ENCODE measurements around the gene PCCA. TPM values are rescaled to one million over a fixed set of nuclear protein-coding genes. Genes with fewer than 3 reads are reported as not detected.

PCCA gene
- polyA plus RNA-seq, 3 donors from 2014 or later, result 7.9 to 14.0 (median 11.4) TPM

DNA sequence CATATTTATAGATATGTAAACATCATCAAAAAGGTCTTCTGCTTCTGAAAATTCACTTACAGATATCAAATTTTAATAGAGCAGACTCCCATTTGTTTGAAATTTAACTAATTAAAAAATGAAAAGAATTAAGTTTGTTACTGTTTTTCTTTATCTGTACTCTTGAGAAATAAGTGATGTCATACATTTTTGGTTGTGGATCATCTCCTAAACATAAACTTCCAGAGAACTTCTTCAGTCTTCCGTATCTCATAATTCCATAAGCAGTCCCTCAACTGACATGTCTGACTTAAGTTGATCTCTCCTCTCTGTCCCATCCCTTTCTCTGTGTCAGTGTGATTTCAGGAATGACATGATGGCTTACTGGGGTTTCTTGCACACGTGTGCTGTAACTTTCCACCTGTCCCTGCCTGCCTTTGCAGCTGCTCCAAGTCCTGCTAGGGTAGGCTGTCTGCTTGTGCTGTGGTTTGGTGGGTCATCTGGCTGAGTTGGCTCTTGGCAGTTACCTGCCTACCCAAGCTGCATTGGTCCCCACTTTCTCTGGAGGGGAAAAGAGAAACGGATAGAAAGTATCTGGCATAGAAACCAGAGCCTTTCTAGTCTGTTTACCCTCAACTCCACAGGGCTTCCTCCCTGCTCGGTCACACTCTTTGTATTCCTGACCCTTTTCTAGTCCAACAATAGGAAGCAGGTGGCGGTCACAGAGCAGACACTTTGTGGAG lies 372.6 kb downstream of the PCCA start:
- Mint-ChIP-seq H3K27ac (no peak overlapping the region), H3K9me3 (peaks cover 0 to 4% (median 0%) of the 10 kb centered on the region in 6 donors)

GRCh38 chr13:100464006-100464405 lies 375.1 kb downstream of the PCCA start:
- no peak for DNase-seq
- H3K36me3 Mint-ChIP-seq, result peaks cover 0 to 7% (median 3%) of the 10 kb centered on the region in 3 donors
- H3K27me3 Mint-ChIP-seq (ENCODE audit: low read depth in 3 of 3), result peaks cover 0 to 7% (median 4%) of the 10 kb centered on the region in 3 donors
- no peak overlapping the region for H3K27ac Mint-ChIP-seq
- no peak overlapping the region for H3K4me3 Mint-ChIP-seq
- H3K4me1 Mint-ChIP-seq, result peaks cover 22% of the 10 kb centered on the region in 2 donors
- peaks cover 0 to 4% (median 0%) of the 10 kb centered on the region in 6 donors for H3K9me3 Mint-ChIP-seq

More for the DNA sequence above, 372.6 kb downstream of the PCCA start:
- no peak overlapping the region for H3K4me3 Mint-ChIP-seq
- no peak for DNase-seq
- H3K27me3 Mint-ChIP-seq (ENCODE audit: low read depth in 3 of 3), result peaks cover 0 to 6% (median 3%) of the 10 kb centered on the region in 3 donors
- H3K36me3 Mint-ChIP-seq, result peaks cover 0 to 8% (median 5%) of the 10 kb centered on the region in 3 donors
- H3K4me1 Mint-ChIP-seq, result peaks cover 17 to 22% of the 10 kb centered on the region in 2 donors

GRCh38 chr13:100465558-100465957 lies 376.7 kb downstream of the PCCA start:
- H3K4me3 Mint-ChIP-seq, result no peak overlapping the region
- DNase-seq, result no peak
- H3K9me3 Mint-ChIP-seq, result no peaks in the 10 kb centered on the region
- peaks cover 22 to 25% of the 10 kb centered on the region in 2 donors for H3K4me1 Mint-ChIP-seq
- H3K27ac Mint-ChIP-seq, result no peak overlapping the region
- peaks cover 0 to 7% (median 0%) of the 10 kb centered on the region in 3 donors for H3K27me3 Mint-ChIP-seq (ENCODE audit: low read depth in 3 of 3)
- H3K36me3 Mint-ChIP-seq, result peaks cover 0 to 7% (median 5%) of the 10 kb centered on the region in 3 donors

- Mint-ChIP-seq H3K9me3 (no peaks in the 10 kb centered on the region), H3K36me3 (peaks cover 0 to 5% (median 4%) of the 10 kb centered on the region in 3 donors), H3K4me3 (peak overlapping the region in 1 of 5 donors; percentile 16), H3K27ac (peak overlapping the region in 2 of 6 donors; percentile 53 to 87), H3K27me3 (ENCODE audit: low read depth in 3 of 3) (peaks cover 0 to 4% (median 2%) of the 10 kb centered on the region in 3 donors), H3K4me1 (peaks cover 6 to 13% of the 10 kb centered on the region in 2 donors)
- DNase-seq, result no peak
These were observed 382.1 kb downstream of the PCCA start for GRCh38 chr13:100470866-100471505.

DNA sequence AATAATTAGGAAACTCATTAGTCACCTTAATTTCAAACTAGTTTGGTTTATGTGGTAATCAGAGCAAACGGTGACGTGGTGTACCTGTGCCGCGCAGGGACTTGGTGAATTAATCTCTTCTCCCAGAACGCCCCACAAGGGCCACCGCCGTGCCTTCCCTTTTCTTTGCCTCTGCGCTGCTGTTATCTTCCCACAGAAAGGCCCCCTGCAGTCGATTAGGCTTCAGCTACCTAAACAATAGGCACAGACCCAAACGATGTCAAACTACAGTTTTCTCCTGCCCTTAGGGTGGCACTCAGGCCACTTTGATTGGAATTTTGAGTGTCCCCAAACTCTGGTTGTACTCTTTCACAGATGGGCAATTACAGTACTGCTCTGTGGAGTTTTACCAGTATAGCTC lies 384.2 kb downstream of the PCCA start:
- H3K4me3 Mint-ChIP-seq, result no peak overlapping the region
- no peak overlapping the region for H3K27ac Mint-ChIP-seq
- peaks cover 0 to 5% (median 4%) of the 10 kb centered on the region in 3 donors for H3K36me3 Mint-ChIP-seq
- DNase-seq, result no peak
- H3K27me3 Mint-ChIP-seq (ENCODE audit: low read depth in 3 of 3), result peaks cover 0 to 4% (median 2%) of the 10 kb centered on the region in 3 donors
- H3K4me1 Mint-ChIP-seq, result peaks cover 6 to 13% of the 10 kb centered on the region in 2 donors
- no peaks in the 10 kb centered on the region for H3K9me3 Mint-ChIP-seq

DNA sequence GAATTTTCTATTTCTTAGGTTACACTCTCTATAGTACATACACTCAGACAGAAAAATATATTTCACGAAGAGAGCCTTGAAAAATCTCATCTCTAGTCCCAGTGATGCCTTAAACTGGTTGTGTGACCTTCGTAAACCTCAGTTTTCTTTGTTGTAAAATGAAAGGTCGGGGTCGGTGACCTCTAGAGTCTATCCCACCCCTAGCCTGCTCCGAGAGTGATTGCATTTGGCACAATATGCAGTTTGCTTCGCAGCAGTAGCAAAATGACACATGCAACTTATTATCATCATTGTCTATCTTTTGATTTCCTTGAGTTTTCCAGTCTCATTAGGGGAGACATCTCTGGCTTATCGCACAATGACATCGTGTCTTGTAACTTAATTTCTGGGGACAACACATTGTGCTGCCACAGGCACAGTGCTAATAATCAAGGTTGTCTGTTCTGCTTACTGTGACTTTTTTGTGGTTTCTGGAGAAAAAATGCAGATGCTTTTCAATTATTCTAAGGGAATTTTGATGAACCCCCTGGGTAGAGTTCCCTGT lies 384.7 kb downstream of the PCCA start:
- peaks cover 6 to 9% of the 10 kb centered on the region in 2 donors for H3K4me1 Mint-ChIP-seq
- no peak overlapping the region for H3K4me3 Mint-ChIP-seq
- peaks cover 0 to 3% (median 2%) of the 10 kb centered on the region in 3 donors for H3K27me3 Mint-ChIP-seq (ENCODE audit: low read depth in 3 of 3)
- no peaks in the 10 kb centered on the region for H3K9me3 Mint-ChIP-seq
- DNase-seq, result no peak
- no peak overlapping the region for H3K27ac Mint-ChIP-seq
- H3K36me3 Mint-ChIP-seq, result peaks cover 0 to 5% (median 4%) of the 10 kb centered on the region in 3 donors

DNA sequence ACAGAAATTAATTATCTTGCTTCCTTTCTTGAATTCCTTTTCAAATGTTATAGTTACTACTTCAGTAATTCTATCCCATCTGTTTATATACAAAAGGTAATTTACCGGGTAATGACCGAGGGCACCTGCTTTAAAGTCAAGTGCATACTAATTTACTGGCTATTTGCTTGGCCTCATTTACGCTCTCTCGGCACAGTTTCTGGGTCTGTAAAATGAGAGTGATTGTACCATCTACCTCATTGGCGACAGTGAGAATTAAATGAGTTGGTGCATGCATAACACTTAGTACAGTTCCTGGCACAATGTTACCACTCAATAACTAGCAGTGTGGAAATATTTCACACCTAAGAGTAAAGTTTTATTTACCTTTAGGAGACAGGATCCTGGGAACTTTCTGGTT lies 388.1 kb downstream of the PCCA start:
- Mint-ChIP-seq H3K27ac (no peak overlapping the region), H3K4me3 (no peak overlapping the region), H3K36me3 (no peaks in the 10 kb centered on the region), H3K4me1 (peaks cover 1 to 3% of the 10 kb centered on the region in 2 donors), H3K27me3 (ENCODE audit: low read depth in 3 of 3) (peaks cover 0 to 2% (median 0%) of the 10 kb centered on the region in 3 donors), H3K9me3 (no peaks in the 10 kb centered on the region)
- no peak for DNase-seq

GRCh38 chr13:100478107-100478809 lies 389.4 kb downstream of the PCCA start:
- H3K9me3 Mint-ChIP-seq, result no peaks in the 10 kb centered on the region
- no peak for DNase-seq
- no peaks in the 10 kb centered on the region for H3K27me3 Mint-ChIP-seq (ENCODE audit: low read depth in 3 of 3)
- H3K27ac Mint-ChIP-seq, result no peak overlapping the region
- no peak overlapping the region for H3K4me3 Mint-ChIP-seq
- H3K4me1 Mint-ChIP-seq, result peaks cover 6 to 12% of the 10 kb centered on the region in 2 donors
- H3K36me3 Mint-ChIP-seq, result no peaks in the 10 kb centered on the region

- Mint-ChIP-seq H3K4me3 (no peak overlapping the region), H3K36me3 (no peaks in the 10 kb centered on the region), H3K4me1 (peaks cover 30 to 36% of the 10 kb centered on the region in 2 donors), H3K9me3 (no peaks in the 10 kb centered on the region), H3K27me3 (ENCODE audit: low read depth in 3 of 3) (no peaks in the 10 kb centered on the region), H3K27ac (peak overlapping the region in 1 of 6 donors; percentile 6)
- no peak for DNase-seq
These were observed 391.8 kb downstream of the PCCA start for GRCh38 chr13:100480676-100481075.

GRCh38 chr13:100483139-100483538 lies 394.2 kb downstream of the PCCA start:
- Mint-ChIP-seq H3K27me3 (ENCODE audit: low read depth in 3 of 3) (no peaks in the 10 kb centered on the region), H3K4me3 (peak overlapping the region in 4 of 5 donors; percentile 65 to 77 (median 72)), H3K27ac (peak overlapping the region; percentile 78 to 94 (median 87)), H3K36me3 (no peaks in the 10 kb centered on the region), H3K9me3 (no peaks in the 10 kb centered on the region), H3K4me1 (peaks cover 45 to 53% of the 10 kb centered on the region in 2 donors)
- DNase-seq, result no peak

DNA sequence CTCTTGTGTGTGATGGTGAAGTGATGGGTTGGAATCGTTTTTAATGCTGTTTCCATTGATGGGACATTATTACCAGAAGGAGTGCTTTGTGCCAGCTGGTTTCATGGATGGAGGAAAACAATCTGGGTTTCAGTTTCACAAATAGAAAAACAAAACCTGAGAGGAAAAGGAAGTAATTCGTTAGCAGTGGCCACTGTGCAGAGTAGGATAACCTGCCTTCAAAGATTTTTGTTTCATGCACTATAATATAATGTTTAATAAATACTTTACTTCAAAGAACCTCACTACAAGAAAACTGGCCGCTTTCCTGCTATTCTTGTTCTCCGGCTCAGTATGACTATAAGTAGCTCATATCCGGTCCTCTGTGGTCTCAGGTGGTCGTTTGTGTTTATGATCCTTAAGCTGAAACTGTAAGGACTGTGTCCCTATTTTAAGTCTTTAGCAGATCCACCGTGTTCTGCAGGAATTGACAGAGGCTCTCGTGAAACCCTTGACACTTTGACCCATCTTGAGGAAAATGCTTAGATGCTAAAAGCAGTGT lies 395.0 kb downstream of the PCCA start:
- Mint-ChIP-seq H3K4me3 (peak overlapping the region; percentile 65 to 77 (median 73)), H3K9me3 (no peaks in the 10 kb centered on the region), H3K27ac (peak overlapping the region; percentile 78 to 94 (median 87)), H3K4me1 (peaks cover 45 to 53% of the 10 kb centered on the region in 2 donors), H3K36me3 (no peaks in the 10 kb centered on the region), H3K27me3 (ENCODE audit: low read depth in 3 of 3) (no peaks in the 10 kb centered on the region)
- peak in 1 of 3 donors; percentile 12 for DNase-seq

DNA sequence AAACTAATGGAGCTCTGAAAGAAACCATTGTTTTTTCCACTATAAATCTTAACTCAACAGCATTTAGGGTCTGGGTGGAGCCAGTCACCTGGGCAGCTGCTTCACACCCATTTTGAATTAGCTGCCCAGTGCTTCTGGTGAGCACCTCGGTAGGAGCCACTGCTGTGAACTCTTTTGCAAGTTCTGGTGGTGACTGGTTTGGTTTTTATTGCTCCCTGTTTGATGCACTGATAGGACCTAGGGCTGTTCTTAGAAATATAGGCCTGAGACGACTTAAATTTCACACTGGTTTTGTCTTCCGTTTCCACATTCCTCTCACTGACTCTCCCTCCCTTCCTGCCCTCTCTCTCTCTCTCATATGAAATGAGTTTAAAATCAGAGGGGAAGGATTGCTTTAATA lies 395.8 kb downstream of the PCCA start:
- peak overlapping the region; percentile 78 to 94 (median 87) for H3K27ac Mint-ChIP-seq
- H3K4me1 Mint-ChIP-seq, result peaks cover 45 to 57% of the 10 kb centered on the region in 2 donors
- H3K4me3 Mint-ChIP-seq, result peak overlapping the region; percentile 65 to 77 (median 73)
- no peaks in the 10 kb centered on the region for H3K9me3 Mint-ChIP-seq
- H3K27me3 Mint-ChIP-seq (ENCODE audit: low read depth in 3 of 3), result no peaks in the 10 kb centered on the region
- DNase-seq, result peak; percentile 24 to 36 (median 27)
- H3K36me3 Mint-ChIP-seq, result no peaks in the 10 kb centered on the region

DNA sequence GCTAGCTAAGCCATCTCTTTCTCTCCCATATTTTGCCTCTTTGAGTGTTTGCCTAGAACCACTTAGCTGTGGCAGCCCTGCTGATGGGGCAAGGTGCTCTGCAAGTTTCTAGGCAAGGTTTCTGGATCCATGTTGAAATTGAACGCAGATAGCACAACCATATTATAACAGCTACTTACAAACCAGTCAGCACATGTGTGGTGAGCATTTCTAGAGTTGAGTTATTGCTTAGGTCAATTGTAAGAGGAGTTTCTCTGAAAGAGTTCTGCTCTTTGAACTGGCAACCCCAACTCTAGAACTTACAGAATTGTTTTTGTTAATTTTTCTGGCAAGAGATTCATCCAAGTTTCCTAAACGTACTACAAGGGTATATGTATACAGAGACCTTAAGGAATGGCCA lies 396.4 kb downstream of the PCCA start:
- H3K27me3 Mint-ChIP-seq (ENCODE audit: low read depth in 3 of 3), result no peaks in the 10 kb centered on the region
- peak overlapping the region; percentile 39 to 77 (median 71) for H3K4me3 Mint-ChIP-seq
- H3K36me3 Mint-ChIP-seq, result no peaks in the 10 kb centered on the region
- no peaks in the 10 kb centered on the region for H3K9me3 Mint-ChIP-seq
- DNase-seq, result no peak
- peak overlapping the region; percentile 78 to 94 (median 87) for H3K27ac Mint-ChIP-seq
- H3K4me1 Mint-ChIP-seq, result peaks cover 45 to 62% of the 10 kb centered on the region in 2 donors
